ENCODE data around the gene TUBAL3.

Gene TUBAL3

DNA sequence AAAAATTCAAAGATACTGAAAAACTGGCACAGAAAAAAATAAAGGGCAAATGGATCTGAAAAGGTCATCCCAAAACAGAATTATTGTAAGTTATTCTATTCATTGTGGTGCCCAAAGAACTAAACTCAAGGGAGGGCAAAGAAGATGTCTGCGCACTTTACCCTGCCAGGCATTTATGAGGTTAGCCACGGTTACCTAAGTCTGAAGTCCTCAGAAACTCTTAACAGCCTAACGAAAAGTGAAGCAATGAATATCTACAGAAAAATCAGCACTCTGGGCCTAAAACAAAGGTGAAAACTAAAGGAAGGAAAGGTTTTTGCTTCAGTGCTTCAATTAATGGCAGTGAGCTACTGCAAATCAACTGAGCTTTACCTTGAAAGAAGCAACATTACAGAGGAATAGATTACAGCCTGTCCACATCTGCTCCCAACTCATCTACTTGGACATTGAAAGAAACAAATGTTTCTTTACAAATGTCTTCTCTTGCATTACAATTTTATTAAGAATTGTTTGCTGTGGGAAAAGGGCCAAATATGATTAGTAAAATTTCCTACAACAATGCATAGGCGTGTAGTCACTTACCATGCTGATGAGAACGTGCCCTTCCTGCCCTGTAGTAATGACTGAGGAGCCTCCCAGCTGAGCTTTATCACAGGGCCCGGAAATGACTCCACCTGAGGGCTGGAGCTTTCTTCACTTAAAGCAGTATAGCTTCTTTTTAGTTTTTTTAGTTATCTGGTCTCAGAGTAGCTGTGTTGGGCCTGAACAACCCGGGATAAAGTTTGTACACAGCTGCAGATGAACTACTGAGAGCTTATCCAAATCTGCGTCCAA is at the start of gene TUBAL3:
TSS of gene TUBAL3 (minus strand) at position 621 of the 834 bp plus-strand sequence. CDS start at position 585, 36 bp downstream.
- DNase-seq = no peak

DNA sequence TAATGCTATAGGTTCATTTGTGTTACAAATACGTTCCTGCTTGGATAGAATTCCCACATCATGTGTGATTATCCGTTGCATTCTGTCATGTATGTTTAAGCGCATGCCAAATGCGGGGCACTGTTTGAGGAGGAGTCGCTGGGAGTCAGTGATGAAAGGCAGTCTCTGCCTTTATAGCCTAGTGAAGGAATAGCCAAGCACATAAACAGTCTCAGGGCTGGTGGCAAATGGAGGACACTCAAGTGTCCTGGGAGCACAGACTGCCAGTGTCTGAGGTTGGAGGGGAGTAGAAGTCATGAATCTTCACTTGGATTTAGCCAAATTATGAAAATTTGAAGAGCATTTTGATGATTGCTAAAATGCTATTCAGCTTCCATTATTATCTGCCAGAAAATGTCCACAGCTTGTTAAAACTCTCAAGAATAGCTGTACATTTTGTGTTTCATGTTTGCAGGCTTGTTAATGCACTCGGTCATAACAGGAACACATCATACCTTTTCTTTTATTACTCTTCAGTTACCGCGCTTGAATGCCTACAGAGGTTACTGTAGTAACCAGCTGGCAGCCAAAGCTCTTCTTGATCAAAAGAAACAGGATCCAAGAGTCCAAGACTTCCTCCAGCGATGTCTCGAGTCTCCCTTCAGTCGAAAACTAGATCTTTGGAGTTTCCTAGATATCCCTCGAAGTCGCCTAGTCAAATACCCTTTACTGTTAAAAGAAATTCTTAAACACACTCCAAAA is 49.3 kb upstream of the TUBAL3 start:
- DNase-seq = no peak

DNA sequence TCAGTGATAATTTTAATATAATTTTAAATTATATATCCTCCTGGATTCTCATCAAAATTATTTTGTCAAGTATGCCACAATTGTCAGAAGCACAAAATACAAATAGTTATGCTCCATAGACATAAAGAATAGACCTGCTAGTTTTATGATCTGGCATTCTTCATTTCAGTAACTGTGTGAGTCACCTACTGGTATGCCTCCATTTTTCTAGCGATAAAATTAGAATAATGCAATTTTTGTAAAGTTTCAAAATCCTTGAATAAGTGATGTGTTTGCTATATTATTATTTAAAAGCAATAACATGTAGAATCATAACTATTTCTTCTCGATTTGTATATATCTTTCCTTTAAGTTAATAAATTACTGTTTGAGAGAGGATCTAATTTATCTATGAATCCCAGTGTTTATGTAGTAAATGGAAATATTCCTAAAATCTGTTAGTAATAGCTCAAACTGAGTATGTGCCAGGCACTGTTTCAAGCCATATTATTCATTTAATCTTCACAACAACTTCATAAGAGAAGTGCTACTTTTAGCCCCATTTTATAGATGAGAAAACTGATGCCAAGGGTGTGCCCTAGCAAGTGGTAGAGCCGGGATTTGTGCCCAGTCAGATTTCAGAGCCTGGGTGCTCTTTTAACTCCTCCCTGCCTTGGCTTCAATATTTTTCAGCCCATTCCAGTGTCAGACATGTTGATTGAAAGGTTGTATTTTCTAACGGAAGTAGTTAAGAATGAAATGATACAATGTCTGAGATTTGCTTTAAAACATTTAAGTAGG is 46.2 kb upstream of the TUBAL3 start:
- DNase-seq = no peak

DNA sequence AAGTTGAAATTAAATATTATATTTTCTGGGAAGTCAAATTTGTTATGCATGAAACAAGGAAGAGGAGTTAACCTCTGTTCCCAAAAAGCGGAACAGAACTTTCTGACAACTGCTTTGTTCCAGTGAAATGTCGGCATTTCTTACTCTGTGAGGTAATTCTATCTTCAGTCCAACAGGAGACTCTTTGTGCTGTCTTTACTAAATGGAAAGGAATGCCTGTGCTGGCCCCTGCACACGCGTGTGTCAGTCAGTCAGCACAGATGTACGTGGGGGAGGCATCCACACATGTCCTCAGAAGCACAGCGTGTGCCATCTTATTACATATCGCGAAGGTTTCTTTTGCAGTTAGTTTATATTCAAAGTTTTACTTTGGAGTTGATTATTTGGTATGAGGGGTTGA is 45.2 kb upstream of the TUBAL3 start:
- DNase-seq = no peak

DNA sequence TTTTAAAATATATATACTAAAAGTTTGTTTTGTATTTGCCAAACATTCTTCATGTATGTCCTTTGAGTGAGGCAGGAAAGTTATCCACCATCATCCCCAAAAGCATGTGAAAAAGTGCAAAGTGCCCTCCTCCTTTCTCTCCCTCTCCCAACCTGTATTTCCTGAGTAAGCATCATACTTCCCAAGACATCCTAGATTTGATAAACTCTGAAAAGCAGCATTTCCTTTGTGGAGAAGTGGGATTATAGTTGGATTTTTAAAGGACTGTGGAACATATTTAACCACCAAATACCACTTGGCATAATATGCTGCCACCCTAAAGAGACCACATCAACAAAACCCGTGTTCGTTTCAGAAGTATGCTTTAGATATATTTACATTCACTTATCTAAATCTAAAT is 44.6 kb upstream of the TUBAL3 start:
- no peak for DNase-seq

DNA sequence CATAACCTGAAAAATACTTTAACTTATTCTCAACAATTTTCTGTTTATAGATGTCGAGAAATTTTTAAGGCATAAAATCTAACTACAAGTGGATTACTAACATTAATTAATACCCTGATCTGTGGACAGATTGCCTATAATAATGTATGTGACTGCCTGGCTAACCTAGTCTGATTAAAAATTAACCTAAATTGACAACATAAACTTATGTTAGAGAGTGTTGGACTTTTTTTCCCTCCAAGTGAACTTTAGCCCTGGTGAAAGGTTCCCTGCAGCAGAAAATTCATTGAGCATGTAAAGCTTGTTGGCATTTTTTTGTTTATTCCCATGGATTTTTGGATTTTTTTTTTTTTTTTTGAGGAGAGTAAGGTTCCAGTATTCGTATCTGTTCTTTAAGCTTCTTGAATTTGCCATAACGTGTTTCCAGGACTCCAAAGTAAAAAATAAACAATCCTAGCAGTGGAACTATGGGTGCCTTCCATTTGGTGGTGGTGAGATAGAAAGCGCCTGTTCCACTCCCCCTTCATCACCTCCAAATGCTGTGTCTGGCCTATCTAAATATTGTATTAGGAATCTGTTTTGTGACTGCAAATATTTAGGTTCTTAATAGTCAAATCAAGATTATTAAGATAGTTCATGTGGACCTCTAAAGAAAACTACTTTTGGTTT is 43.8 kb upstream of the TUBAL3 start:
- no peak for DNase-seq

DNA sequence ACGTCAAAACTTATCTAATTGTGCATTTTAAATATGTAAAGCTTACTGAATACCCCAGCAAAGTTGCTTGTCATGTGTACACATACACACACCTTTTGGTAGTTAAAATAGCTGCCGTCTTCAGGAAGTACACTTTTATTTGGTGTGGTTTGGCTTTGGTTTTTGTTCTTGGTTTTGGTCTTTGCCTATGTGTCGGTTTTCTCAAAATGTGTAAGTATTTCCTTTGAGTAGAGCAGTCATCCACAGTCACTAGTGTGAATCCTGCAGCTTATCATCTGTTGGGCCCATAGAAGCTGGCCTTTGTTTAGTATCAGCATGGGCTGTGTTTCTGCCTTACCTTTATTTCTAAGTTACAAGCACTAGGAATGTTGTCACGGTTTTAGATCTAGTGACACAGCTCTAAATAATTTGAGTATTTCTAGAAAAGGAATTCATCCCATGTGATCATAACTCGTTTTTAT is 43.0 kb upstream of the TUBAL3 start:
- no peak for DNase-seq

DNA sequence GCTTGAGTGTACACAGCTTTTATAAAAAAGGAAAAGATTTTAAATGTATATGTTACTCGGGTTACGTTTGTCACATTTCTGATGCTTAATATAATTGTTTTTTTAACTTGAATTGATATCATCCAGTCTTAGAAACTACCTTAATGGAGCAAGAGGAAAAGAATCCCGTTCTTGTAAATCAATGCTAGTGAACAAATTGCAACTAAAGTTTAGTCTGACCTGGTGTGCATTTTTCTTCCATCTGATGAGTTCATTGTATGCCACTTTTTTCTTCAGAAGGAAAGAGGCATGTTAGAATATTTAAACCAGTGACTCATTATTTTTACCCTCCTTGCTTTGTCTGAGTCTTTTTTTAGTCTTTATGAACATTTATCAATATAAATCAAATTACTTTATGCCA is 42.4 kb upstream of the TUBAL3 start:
- no peak for DNase-seq

DNA sequence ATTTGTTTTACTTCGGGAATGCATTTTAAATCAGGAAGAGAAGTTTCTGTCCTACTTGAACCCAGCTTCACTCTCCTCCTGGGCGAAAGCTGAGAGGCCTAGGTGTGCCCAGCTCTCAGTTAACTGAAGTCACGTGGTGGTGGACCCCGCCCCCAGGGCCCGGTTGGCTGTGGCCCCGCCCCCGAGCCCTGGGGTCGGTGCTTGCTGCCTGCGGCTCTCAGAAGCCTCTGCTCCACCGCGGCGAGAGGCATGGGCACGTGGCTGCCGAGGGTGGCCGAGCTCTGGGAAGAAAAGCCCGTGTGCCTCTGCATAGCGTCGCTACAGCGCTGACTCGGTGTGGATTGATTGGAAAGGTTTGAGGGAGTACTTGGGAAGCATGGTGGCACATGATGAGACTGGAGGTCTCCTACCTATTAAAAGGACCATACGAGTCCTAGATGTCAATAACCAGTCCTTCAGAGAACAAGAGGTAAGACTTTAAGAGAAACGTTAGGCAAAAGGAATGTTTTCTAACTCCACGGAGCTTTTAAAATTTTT is 41.8 kb upstream of the TUBAL3 start:
- peak in 33 of 51 donors; percentile 6 to 66 (median 36) for DNase-seq

DNA sequence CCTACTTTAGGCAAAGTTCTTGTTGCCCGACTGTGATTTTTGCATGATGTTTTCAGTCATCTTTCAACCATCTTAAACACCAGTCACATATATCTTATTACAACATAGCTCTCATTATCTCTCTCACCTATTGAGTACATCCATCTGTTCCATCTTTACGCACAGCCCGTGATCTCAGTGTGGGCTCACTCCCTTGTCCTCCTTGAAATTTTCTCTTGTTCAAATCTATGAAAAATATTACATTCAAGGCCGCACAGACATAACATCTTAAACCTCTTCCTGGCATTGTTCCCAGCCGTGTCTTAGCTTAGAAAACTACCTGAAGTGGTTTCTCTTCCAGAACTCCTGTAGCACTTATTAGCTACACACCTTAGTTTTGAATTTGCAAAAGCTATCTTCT is 40.4 kb upstream of the TUBAL3 start:
- DNase-seq = no peak

DNA sequence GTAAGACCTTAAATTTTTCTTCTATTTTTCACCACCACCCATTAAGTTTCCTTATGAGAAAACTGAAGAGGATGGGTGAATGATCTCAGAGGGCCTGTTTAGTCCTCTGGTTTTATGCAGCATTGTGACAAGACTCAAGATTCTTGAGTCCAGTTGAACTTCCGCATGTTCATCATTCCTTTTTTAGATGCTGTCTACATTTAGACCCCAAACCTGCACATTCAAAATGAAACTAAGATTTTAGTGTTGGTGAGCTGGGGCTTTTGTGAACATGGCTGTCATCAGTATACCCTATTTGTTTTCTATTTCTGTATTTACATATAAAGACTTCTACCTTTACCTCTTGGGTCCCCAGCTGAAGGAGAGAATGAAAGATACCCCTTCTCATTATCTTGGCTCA is 38.8 kb upstream of the TUBAL3 start:
- no peak for DNase-seq

DNA sequence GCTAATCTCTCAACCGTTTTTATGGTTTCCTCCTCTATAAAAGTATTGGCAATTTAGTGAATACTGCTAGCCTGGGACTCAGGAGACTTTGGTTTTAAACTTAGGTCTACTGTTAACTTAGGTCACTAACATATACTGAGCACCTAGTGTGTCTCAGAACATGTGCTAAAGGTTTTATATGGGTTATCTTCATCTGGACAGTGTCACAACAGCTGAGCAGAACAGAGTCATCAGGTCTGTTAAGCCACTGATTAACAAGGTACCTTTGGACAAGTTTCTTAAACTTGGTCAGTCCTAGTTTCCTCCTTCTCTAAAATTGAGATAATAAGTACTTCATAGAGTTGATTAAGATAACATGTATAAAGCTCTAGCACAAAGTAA is 38.4 kb upstream of the TUBAL3 start:
- no peak for DNase-seq

DNA sequence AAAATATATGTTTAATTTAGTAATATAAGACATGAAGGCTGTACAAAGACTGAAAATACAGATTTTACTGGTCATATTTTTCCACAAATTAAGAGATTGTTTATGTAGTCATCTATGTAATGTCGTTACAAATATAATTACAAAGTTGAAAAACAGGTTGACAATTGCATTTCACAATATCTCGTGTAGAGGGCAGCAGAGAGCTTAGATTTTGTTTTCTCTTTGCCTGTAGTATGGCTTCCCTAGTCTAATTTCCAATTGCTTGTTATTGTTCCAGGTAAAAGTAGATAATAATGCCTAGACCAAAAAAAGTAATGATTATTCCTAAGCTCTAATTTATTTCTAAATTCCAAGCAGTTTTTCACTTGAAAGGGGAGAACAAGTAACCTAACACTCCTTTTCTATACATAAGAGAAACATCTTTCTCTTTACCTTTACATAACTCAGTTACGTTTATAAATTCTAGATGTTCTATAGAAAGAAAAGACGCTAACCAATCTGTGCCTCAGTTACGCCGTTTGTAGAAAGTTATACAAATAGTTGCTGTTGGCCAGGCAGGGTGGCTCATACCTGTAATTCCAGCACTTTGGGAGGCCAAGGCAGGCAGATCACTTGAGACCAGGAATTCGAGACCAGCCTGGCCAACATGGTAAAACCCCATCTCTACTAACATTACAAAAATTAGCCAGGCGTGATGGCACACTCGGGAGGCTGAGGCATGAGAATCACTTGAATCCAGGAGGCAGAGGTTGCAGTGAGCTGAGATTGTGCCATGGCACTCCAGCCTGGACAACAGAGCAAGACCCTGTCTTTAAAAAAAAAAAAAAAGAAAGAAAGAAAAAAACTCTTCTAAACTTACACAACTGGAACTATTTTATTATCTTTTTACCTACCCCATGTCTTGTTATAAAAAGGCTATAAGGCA is 37.7 kb upstream of the TUBAL3 start:
- DNase-seq = peak in 2 of 51 donors; percentile 29

DNA sequence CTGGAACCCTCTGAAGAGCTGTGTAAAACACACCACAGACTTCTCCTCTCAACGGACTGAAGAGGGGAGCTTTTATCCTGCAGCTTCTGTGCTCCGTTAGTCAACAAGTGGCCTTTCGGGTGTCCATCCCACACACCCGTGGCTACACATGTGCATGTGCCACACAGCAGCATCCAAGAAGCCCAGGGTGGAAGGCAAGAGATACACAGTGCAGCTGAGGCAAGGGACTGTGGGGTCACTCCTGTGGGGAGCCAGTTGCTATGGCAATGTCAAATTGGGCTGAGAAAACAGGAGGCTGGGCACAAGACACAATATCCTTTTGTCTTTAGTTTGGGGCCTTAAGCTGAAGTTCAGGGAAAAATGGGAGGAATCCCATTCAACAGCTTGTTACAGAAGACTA is 36.5 kb upstream of the TUBAL3 start:
- no peak for DNase-seq

DNA sequence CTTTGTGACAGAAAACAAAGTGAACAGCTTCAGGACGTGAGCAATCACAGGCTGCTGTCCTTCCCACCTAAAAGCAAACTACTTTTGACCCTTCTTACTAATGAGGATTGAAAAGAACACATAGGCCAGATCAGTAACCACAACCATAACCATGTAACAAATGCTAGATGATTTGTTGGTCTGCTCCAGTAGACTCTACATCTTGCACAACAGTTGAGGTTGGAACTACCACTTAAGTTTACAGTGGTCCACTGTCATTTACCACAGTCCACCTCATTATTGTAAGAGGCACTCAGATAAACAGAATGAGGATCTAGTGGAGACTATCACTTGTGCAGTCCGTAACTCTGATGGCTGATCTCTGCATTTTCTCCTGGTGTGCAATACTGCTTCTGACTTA is 35.6 kb upstream of the TUBAL3 start:
- no peak for DNase-seq

DNA sequence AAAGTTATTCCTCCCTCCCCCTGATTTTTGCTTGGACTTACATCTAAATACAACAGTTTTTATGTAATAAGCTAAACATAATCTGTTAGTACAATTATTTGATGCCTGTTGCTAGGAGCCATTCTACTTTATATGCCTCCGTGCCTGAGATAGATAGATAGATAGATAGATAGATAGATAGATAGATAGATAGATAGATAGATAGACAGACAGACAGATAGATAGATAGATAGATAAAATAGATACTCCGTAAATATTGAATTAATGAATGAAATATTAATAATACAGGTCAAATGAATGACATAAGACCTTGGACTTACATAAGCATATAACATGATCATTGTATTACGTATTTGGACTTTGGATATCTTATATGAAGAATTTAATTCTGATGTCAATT is 30.7 kb upstream of the TUBAL3 start:
- no peak for DNase-seq

DNA sequence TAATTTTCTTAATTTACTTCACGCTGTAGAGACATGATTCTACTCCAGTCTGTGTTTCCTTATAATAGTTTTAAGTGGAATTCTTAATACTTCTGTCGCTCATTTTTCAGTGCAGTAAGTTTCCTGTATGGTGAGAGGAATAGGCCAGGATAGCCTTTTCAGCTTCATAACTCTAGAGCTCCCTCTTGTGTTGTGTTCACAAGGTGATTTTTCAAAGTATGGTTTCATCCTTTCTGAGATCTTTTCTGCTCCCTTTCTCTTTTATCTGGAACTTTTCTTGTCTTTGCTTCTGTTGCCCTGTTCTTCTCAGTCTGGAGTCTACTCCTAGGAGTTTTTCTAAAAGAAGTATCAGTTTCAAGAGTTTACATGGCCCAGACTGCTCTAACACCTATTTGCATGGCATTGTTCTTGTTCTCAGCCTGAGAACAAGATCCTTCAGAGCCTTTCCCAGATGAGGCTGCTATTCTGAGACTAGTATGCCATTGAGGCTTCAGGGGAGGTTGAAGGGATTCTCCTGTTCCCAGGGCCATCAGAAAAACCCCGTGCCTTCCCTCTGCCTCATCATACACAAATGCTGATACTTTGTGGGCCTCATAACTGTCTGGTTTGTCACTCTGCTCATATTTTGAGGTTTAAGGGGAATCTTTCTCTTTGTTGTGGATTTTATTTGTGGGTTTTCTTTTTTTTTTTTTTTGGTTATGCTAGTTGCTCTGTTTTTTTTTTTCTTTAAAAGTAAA is 29.6 kb upstream of the TUBAL3 start:
- DNase-seq = peak in 1 of 51 donors; percentile 10

DNA sequence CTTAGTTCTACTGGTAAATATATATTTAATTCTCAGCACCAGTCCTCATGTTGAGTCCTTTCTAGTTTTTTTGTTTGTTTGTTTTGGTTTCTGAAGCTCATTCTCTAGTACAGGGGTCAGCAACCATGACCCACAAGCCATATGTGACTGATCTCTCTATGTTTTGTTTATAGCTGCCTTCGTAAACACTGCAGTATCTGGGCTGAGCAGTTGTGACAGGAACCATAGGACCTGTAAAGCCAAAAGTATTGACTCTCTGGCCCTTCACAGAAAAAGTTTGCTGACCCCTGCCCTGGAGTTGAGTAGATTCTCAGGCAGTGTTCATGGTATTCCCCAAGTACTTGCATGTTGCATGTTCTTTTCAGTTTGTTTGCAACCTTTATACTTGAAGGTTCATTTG is 28.6 kb upstream of the TUBAL3 start:
- DNase-seq = no peak

DNA sequence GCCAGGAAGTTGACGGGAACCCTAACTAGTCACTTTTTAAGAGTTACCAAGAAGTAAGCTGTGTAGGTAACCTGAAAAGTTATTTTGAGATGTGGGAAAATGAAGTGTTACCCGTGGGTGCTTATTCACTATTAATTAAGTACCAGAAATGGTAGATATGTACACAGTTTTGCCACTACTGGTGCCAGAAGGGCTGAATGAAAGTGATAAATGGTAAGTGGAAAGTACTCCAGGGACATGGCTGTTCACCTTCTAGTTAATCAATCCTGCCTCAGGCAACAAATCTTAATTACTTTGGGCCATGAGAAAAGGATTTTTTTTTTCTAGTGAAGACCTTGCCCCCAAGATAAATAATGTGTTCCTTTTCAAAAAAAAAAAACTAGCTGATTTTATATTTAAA is 23.5 kb upstream of the TUBAL3 start:
- DNase-seq = no peak
